Raji (cell line): ENCODE data around the gene TMEM245.

Source experiments
- POLR2A ChIP-seq: IDR thresholded peaks from 2 replicates; pipeline ENCODE4 v1.6.1; 2011; ENCODE audit warnings: low read depth, low read length, control low read depth; ENCODE audit not compliant: insufficient read depth

The TMEM245 gene

GRCh38 chr9:109143881-109144562, 24.3 kb upstream of the TMEM245 start:
- TF ChIP-seq POLR2A: no peak

GRCh38 chr9:109141375-109141774, 21.6 kb upstream of the TMEM245 start:
- no peak for TF ChIP-seq POLR2A

- TF ChIP-seq POLR2A: no peak
These were observed 20.1 kb upstream of the TMEM245 start for GRCh38 chr9:109139851-109140250.

GRCh38 chr9:109138421-109138820, 18.7 kb upstream of the TMEM245 start:
- no peak for TF ChIP-seq POLR2A

GRCh38 chr9:109134167-109134578, 14.4 kb upstream of the TMEM245 start:
- no peak for TF ChIP-seq POLR2A

GRCh38 chr9:109133533-109133932, 13.8 kb upstream of the TMEM245 start:
- TF ChIP-seq POLR2A: no peak

- no peak for TF ChIP-seq POLR2A
These were observed 12.8 kb upstream of the TMEM245 start for GRCh38 chr9:109132567-109133021.

- TF ChIP-seq POLR2A: no peak
These were observed 9.9 kb upstream of the TMEM245 start for GRCh38 chr9:109129470-109130197.

GRCh38 chr9:109124121-109124520, 4.4 kb upstream of the TMEM245 start:
- no peak for TF ChIP-seq POLR2A

- TF ChIP-seq POLR2A: no peak
These were observed 3.2 kb upstream of the TMEM245 start for GRCh38 chr9:109122726-109123621.

GRCh38 chr9:109121232-109121796, 1.6 kb upstream of the TMEM245 start:
- TF ChIP-seq POLR2A: no peak

GRCh38 chr9:109120204-109120789, 550 bp upstream of the TMEM245 start:
- TF ChIP-seq POLR2A: no peak

GRCh38 chr9:109118808-109119438, 824 bp downstream of the TMEM245 start:
- TF ChIP-seq POLR2A: no peak
